K562 (cell line): Measurements from ENCODE around the gene ARHGAP30. TPM values are rescaled to one million over a fixed set of nuclear protein-coding genes. Genes with fewer than 3 reads are reported as not detected.
"Not testable (repeated sequence)": the region's sequence is repeated elsewhere in the genome, so short reads cannot be mapped to it uniquely, and the experiment has no call there.

Experiments
- CXXC5 ChIP-seq: fragments of 250-450 bp; sonication (Bioruptor Pico); IDR thresholded peaks from 2 replicates; pipeline ENCODE4 v1.8.0; 2022; ENCODE audit warnings: inconsistent platforms, mild to moderate bottlenecking, moderate library complexity
- DDX20 ChIP-seq: fragments of 450-650 bp; IDR thresholded peaks from 2 replicates; pipeline ENCODE4 v1.6.1; 2016; ENCODE audit warnings: missing genetic modification characterization, low read depth, mild to moderate bottlenecking, missing compliant biosample characterization, moderate library complexity
- HBP1 ChIP-seq: fragments of 450-650 bp; formaldehyde crosslinking; IDR thresholded peaks from 2 replicates; pipeline ENCODE4 v1.4.0; 2022; ENCODE audit warnings: missing genetic modification characterization
- HSF4 ChIP-seq: fragments of 250-450 bp; sonication (Bioruptor Pico); IDR thresholded peaks from 2 replicates; pipeline ENCODE4 v2.1.2; 2022; ENCODE audit warnings: mild to moderate bottlenecking, moderate library complexity, borderline replicate concordance
- ID3 ChIP-seq, 2 experiments: fragments of 250-450 bp in 1 of 2; fragments of 450-650 bp in 1 of 2; sonication (Bioruptor Pico) in 1 of 2; IDR thresholded peaks; 2 replicates each; pipeline versions ENCODE4 v1.6.1 to v1.8.0; 2016 to 2021; ENCODE audit warnings: mild to moderate bottlenecking in 2 of 2, moderate library complexity in 2 of 2, missing compliant biosample characterization in 1 of 2, missing genetic modification characterization in 1 of 2
- ILK ChIP-seq: fragments of 450-650 bp; IDR thresholded peaks from 2 replicates; pipeline ENCODE4 v1.6.1; 2016; ENCODE audit warnings: missing genetic modification characterization, low read depth, mild to moderate bottlenecking, missing compliant biosample characterization, moderate library complexity, borderline replicate concordance
- KLF13 ChIP-seq: fragments of 450-650 bp; IDR thresholded peaks from 2 replicates; pipeline ENCODE4 v1.6.1; 2016; ENCODE audit warnings: missing genetic modification characterization, low read depth, mild to moderate bottlenecking, missing compliant biosample characterization, moderate library complexity, borderline replicate concordance
- KLF6 ChIP-seq: fragments of 250-450 bp; sonication (Bioruptor Pico); IDR thresholded peaks from 2 replicates; pipeline ENCODE4 v1.4.0; 2020; ENCODE audit warnings: mild to moderate bottlenecking, moderate library complexity, borderline replicate concordance
- MEF2D ChIP-seq: conservative IDR thresholded peaks from 2 replicates; pipeline ENCODE4 v1.6.1; 2016; ENCODE audit warnings: low read depth, missing genetic modification characterization, missing compliant biosample characterization
- MNT ChIP-seq, 2 experiments: fragments of 450-650 bp; conservative IDR thresholded peaks; 2 replicates each; pipeline ENCODE4 v1.6.1; 2017; ENCODE audit warnings: mild to moderate bottlenecking in 2 of 2, moderate library complexity in 2 of 2
- SMAD3 ChIP-seq: fragments of 450-650 bp; formaldehyde crosslinking; conservative IDR thresholded peaks from 2 replicates; pipeline ENCODE4 v1.4.0; 2020; ENCODE audit warnings: mild to moderate bottlenecking
- TSHZ1 ChIP-seq: fragments of 250-450 bp; sonication (Bioruptor Pico); IDR thresholded peaks from 2 replicates; pipeline ENCODE4 v1.4.0; 2020; ENCODE audit warnings: mild to moderate bottlenecking, moderate library complexity
- ZBTB17 ChIP-seq: fragments of 450-650 bp; formaldehyde crosslinking; IDR thresholded peaks from 2 replicates; pipeline ENCODE4 v1.4.0; 2020; ENCODE audit warnings: mild to moderate bottlenecking
- ZBTB9 ChIP-seq: fragments of 450-650 bp; formaldehyde crosslinking; IDR thresholded peaks from 2 replicates; pipeline ENCODE4 v1.4.0; 2020; ENCODE audit warnings: mild to moderate bottlenecking, moderate library complexity
- ZNF444 ChIP-seq: fragments of 250-450 bp; sonication (Bioruptor Pico); IDR thresholded peaks from 2 replicates; pipeline ENCODE4 v1.4.0; 2020; ENCODE audit warnings: mild to moderate bottlenecking, moderate library complexity
- ZNF561 ChIP-seq: fragments of 450-650 bp; formaldehyde crosslinking; conservative IDR thresholded peaks from 2 replicates; pipeline ENCODE4 v1.4.0; 2020; ENCODE audit warnings: mild to moderate bottlenecking, moderate library complexity
- ZNF583 ChIP-seq: fragments of 250-450 bp; sonication (Bioruptor Pico); IDR thresholded peaks from 2 replicates; pipeline ENCODE4 v1.4.0; 2020
- ZNF668 ChIP-seq: fragments of 250-450 bp; sonication (Bioruptor Pico); IDR thresholded peaks from 2 replicates; pipeline ENCODE4 v1.8.0; 2022; ENCODE audit warnings: mild to moderate bottlenecking, inconsistent platforms
- ZNF76 ChIP-seq: fragments of 250-450 bp; sonication (Bioruptor Pico); IDR thresholded peaks from 2 replicates; pipeline ENCODE4 v1.4.0; 2020; ENCODE audit warnings: mild to moderate bottlenecking, moderate library complexity, borderline replicate concordance
- polyA plus RNA-seq, 8 experiments: library from polyadenylated mRNA; depleted of rRNA in 4 of 8; stranded (reverse) in 5 of 8; unstranded in 3 of 8; fragments of >200 nt; fragmentation: Nextera tagmentation in 2 of 8; fragmentation: Illumina TruSeq in 1 of 8; extraction: Ambion mirVana in 2 of 8; extraction: Trizol in 1 of 8; gene quantifications; 2 replicates each; pipeline versions ENCODE4 v1.2.1 to v1.2.3, GENCODE V29; 2011 to 2014; ENCODE audit warnings: inconsistent platforms in 1 of 8, missing spikeins in 1 of 8
- total RNA-seq, 7 experiments: library from RNA; depleted of rRNA in 6 of 7; stranded (reverse); fragments of >200 nt in 6 of 7; fragmentation: Illumina TruSeq in 2 of 7; extraction: Trizol in 2 of 7; gene quantifications; 2 replicates each; pipeline versions ENCODE4 v1.2.1 to v1.2.3, GENCODE V29; 2011 to 2021; ENCODE audit warnings: low replicate concordance in 1 of 7

Gene ARHGAP30
- total and polyA plus RNA-seq, 9 of the 15 experiments (the other 6 are each of a cell fraction or from before 2014, with no cell fraction given): 0.01 to 0.73 (median 0.12) TPM

- peak; percentile 94 for TF ChIP-seq ZNF583
- 0 out of 2 replicates have a peak, but pooled peaks have one; percentile 28 for TF ChIP-seq ZNF561 (CRISPR knock-in tag)
- 0 out of 4 replicates have a peak, but pooled peaks of 1 of the 2 experiments have one; percentile 19 for TF ChIP-seq MNT (conservative IDR thresholded peaks at IDR 0.05)
- 0 out of 2 replicates have a peak, but pooled peaks have one; percentile 53 for TF ChIP-seq ZBTB17
- peak; percentile 85 for TF ChIP-seq ZBTB9 (CRISPR knock-in tag)
- peak; percentile 76; the same call in 1 of the 2 replicates for TF ChIP-seq HSF4 (CRISPR knock-in tag)
- peak; percentile 63; the same call in 1 of the 2 replicates for TF ChIP-seq TSHZ1
- TF ChIP-seq ZNF76: peak; percentile 46; the same call in 1 of the 2 replicates
- TF ChIP-seq ILK (tag): peak; percentile 79
- not testable (repeated sequence) for TF ChIP-seq ID3 (CRISPR knock-in tag; IDR thresholded peaks at IDR 0.05)
- TF ChIP-seq ID3 (tag; IDR thresholded peaks at IDR 0.05): peak; percentile 90
- TF ChIP-seq CXXC5 (CRISPR knock-in tag): peak; percentile 84
- peak; percentile 58; the same call in 1 of the 2 replicates for TF ChIP-seq KLF13
- peak; percentile 79 for TF ChIP-seq SMAD3 (CRISPR knock-in tag)
- TF ChIP-seq KLF6 (CRISPR knock-in tag): peak; percentile 87; the same call in 1 of the 2 replicates
- peak; percentile 92 for TF ChIP-seq ZNF668 (CRISPR knock-in tag)
- TF ChIP-seq MEF2D (tag): peak; percentile 87
- peak; percentile 63; the same call in 1 of the 2 replicates for TF ChIP-seq ZNF444
- peak; percentile 84 for TF ChIP-seq DDX20
- 0 out of 2 replicates have a peak, but pooled peaks have one; percentile 33 for TF ChIP-seq HBP1 (CRISPR knock-in tag)
These were observed 53.0 kb downstream of the ARHGAP30 start (continued) for GRCh38 chr1:161016683-161017082.
